Activated CD4-positive, alpha-beta memory T cell treated with anti-CD3 and anti-CD28 coated beads, Interleukin-2, amount 10 ng/mL, durations not matched to agents 7 days and 5 days (primary cell): ENCODE results near the gene PRKAB1. TPM values are rescaled to one million over a fixed set of nuclear protein-coding genes. Genes with fewer than 3 reads are reported as not detected.

ENCODE experiments used
- CTCF ChIA-PET: fragments of 350-600 bp; sonication (Branson Sonifier 250); formaldehyde crosslinking; loops from one replicate; lab custom pipeline; 2021; ENCODE audit warnings: antibody characterized with exemption, inconsistent platforms; lab: Charles Lee
- POLR2A ChIA-PET: fragments of 350-600 bp; sonication (Branson Sonifier 250); formaldehyde crosslinking; loops from one replicate; lab custom pipeline; 2021; ENCODE audit warnings: antibody characterized with exemption; lab: Charles Lee
- DNase-seq: peaks from one replicate; pipeline ENCODE4 v3.0.0-alpha.2; 2020
- H3K27ac Mint-ChIP-seq: one replicate; pipeline ENCODE4 v1.8.0; 2021; ENCODE audit warnings: mild to moderate bottlenecking, mixed read lengths
- H3K27me3 Mint-ChIP-seq: one replicate; pipeline ENCODE4 v1.8.0; 2021; ENCODE audit warnings: mixed read lengths
- H3K36me3 Mint-ChIP-seq: one replicate; pipeline ENCODE4 v1.8.0; 2021; ENCODE audit warnings: low read depth, mixed read lengths
- H3K4me1 Mint-ChIP-seq: one replicate; pipeline ENCODE4 v1.8.0; 2021; ENCODE audit warnings: mixed read lengths
- H3K4me3 Mint-ChIP-seq: one replicate; pipeline ENCODE4 v1.8.0; 2021; ENCODE audit warnings: mild to moderate bottlenecking, mixed read lengths
- H3K9me3 Mint-ChIP-seq: one replicate; pipeline ENCODE4 v1.8.0; 2021; ENCODE audit warnings: mixed read lengths
- total RNA-seq, 2 experiments: library from RNA; stranded (reverse); gene quantifications; one replicate each; pipeline ENCODE4 v1.2.3, GENCODE V29; 2021

The PRKAB1 gene
- total RNA-seq, 2 experiments from 2014 or later: 37.5 to 39.8 TPM

- no peak overlapping the region for H3K27ac Mint-ChIP-seq
- H3K9me3 Mint-ChIP-seq: no peaks in the 10 kb centered on the region
- no peaks in the 10 kb centered on the region for H3K27me3 Mint-ChIP-seq
- POLR2A ChIA-PET: interaction anchor here (0.6 to 5.2 kb wide), 4 partner anchors 7 to 210 kb away, joined by 3 to 26 read pairs (median 9); partner anchors contain the start of gene PRKAB1
- CTCF ChIA-PET: interaction anchor here (1.6 to 3.3 kb wide), 2 partner anchors 13 to 22 kb away, joined by 3 to 20 read pairs; partner anchors contain the start of gene PRKAB1
- no peak overlapping the region for H3K4me3 Mint-ChIP-seq
- peaks cover 23% of the 10 kb centered on the region for H3K4me1 Mint-ChIP-seq
- peaks cover 83% of the 10 kb centered on the region for H3K36me3 Mint-ChIP-seq
- no peak for DNase-seq
Observed at GRCh38 chr12:119681111-119681510, 13.2 kb downstream of the PRKAB1 start.

DNA sequence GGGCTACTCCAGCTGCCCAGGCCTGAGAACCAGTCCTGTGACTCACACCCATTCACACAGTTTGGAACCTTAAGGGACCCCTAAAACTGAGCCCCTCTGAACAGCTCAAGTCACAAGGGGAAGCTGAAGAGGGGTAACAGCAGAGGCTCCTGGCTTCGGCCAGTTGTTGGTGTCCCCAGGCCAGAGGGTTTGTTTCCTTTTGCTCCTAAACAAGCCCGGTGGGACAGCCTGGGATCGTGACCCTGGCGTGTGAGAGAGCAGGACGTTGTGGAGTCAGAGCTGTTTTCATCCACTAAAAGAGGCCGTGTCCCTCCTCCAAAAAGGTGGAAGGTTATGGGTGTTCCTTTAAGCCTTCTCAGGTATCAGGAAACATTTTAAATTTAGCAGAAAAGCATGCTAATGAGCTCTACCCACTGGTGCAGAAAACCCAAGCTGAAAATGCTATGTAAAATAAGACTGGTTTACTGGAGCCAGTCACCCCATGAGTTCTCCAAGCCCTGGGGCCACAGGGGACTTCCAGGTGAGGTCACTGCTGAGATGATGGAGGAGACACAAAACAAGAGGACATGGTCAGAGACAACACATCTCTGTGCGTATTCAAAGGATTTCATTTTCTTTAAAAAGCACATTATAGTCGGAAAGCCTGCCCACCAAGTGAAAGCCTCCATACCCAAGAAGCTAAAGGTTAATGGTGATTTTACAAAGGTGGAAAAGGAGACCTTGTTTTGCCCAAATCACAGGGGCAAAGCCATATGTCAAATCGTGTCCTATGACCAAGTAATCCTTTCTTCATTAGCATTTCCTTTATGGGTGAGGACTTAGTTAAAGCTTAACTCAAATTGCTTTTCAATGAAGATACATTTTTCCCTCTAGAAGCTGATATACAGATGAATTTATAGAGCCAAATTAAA, 14.1 kb downstream of the PRKAB1 start:
- POLR2A ChIA-PET: interaction anchor here (0.6 to 5.2 kb wide), 5 partner anchors 8 to 209 kb away, joined by 3 to 26 read pairs (median 11); partner anchors contain the start of gene PRKAB1
- DNase-seq: no peak
- H3K4me1 Mint-ChIP-seq: peaks cover 23% of the 10 kb centered on the region
- CTCF ChIA-PET: interaction anchor here (1.6 to 3.3 kb wide), 2 partner anchors 14 to 23 kb away, joined by 3 to 20 read pairs; partner anchors contain the start of gene PRKAB1
- H3K4me3 Mint-ChIP-seq: no peak overlapping the region
- no peaks in the 10 kb centered on the region for H3K27me3 Mint-ChIP-seq
- no peaks in the 10 kb centered on the region for H3K9me3 Mint-ChIP-seq
- H3K27ac Mint-ChIP-seq: peak overlapping the region; percentile 77
- peaks cover 82% of the 10 kb centered on the region for H3K36me3 Mint-ChIP-seq

- H3K9me3 Mint-ChIP-seq: no peaks in the 10 kb centered on the region
- no peak overlapping the region for H3K4me3 Mint-ChIP-seq
- POLR2A ChIA-PET: interaction anchor here (1.1 to 3.6 kb wide), 3 partner anchors 9 to 17 kb away, joined by 3 to 15 read pairs (median 11); partner anchors contain the start of gene PRKAB1
- H3K36me3 Mint-ChIP-seq: peaks cover 84% of the 10 kb centered on the region
- H3K4me1 Mint-ChIP-seq: peaks cover 23% of the 10 kb centered on the region
- peak overlapping the region; percentile 77 for H3K27ac Mint-ChIP-seq
- no peaks in the 10 kb centered on the region for H3K27me3 Mint-ChIP-seq
- no peak for DNase-seq
- CTCF ChIA-PET: interaction anchor here (3.3 kb wide), 1 partner anchor 15 kb away, joined by 20 read pairs; the partner anchor contains the start of gene PRKAB1
Observed at GRCh38 chr12:119682639-119683252, 14.8 kb downstream of the PRKAB1 start.

DNA sequence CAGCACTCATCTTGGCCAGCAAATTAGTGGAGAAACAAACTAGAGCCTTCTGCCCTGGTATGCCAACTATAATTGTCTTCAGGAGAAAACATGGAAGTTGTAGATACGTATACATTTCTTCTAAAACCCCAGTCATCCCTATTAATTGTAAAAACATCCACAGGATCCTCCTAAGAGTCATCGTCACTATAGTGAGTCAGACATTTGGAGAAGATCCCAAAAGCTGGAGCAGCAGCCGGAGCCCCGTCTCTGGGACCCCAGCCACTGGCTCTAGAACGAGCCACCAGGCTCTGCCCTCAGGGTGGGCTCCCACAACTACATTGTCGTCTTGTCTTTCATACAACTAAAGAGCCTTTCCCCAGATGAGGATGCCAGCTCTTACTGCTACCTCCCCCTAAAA, 15.5 kb downstream of the PRKAB1 start:
- Mint-ChIP-seq H3K27ac (peak overlapping the region; percentile 52), H3K4me3 (no peak overlapping the region), H3K36me3 (peaks cover 81% of the 10 kb centered on the region), H3K27me3 (no peaks in the 10 kb centered on the region), H3K9me3 (no peaks in the 10 kb centered on the region), H3K4me1 (peaks cover 23% of the 10 kb centered on the region)
- POLR2A ChIA-PET: interaction anchor here (3.6 kb wide), 1 partner anchor 10 kb away, joined by 15 read pairs; no protein-coding TSS in a partner anchor
- DNase-seq: no peak
- CTCF ChIA-PET: interaction anchor here (3.3 kb wide), 1 partner anchor 15 kb away, joined by 20 read pairs; the partner anchor contains the start of gene PRKAB1

GRCh38 chr12:119683816-119684215, 15.9 kb downstream of the PRKAB1 start:
- H3K27me3 Mint-ChIP-seq: no peaks in the 10 kb centered on the region
- H3K9me3 Mint-ChIP-seq: no peaks in the 10 kb centered on the region
- H3K36me3 Mint-ChIP-seq: peaks cover 80% of the 10 kb centered on the region
- no peak for DNase-seq
- peaks cover 23% of the 10 kb centered on the region for H3K4me1 Mint-ChIP-seq
- ChIA-PET POLR2A (interaction anchor here (3.6 kb wide), 1 partner anchor 10 kb away, joined by 15 read pairs; no protein-coding TSS in a partner anchor), CTCF (interaction anchor here (1.1 to 3.3 kb wide), 2 partner anchors 16 kb away, joined by 3 to 20 read pairs; partner anchors contain the start of gene PRKAB1)
- H3K4me3 Mint-ChIP-seq: no peak overlapping the region
- peak overlapping the region; percentile 52 for H3K27ac Mint-ChIP-seq

DNA sequence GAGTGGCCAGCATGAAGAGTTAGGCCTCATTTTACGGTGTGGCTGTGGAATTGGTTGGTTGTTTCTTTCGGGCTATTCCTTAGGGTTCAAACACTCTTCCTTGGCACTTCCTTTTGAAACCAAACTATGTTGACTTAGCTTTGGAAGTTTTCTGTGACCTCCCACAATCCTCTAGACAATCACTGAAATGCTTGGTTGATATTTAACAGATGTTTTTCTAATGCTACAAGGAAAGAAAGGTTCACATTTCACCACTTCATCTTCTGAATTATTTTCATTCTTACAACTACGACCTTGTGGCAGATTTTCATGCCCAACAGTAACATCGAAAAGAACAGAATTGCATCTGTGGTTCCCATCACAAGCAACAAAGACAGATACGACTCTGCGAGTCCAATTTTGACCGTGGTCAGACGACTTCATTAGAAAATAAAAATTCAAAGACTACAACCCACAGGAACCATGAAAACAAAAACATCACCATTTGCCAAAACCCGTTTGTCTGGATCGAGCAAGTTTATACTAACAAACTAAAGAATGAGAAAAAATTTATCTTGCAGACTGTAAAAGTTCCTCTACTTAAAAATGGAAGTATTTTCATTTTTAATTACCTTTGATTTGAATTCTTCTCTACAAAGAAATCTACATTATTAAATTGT, 16.9 kb downstream of the PRKAB1 start:
- no peaks in the 10 kb centered on the region for H3K27me3 Mint-ChIP-seq
- no peak for DNase-seq
- POLR2A ChIA-PET: interaction anchor here (3.6 kb wide), 1 partner anchor 11 kb away, joined by 15 read pairs; no protein-coding TSS in a partner anchor
- H3K4me1 Mint-ChIP-seq: peaks cover 19% of the 10 kb centered on the region
- CTCF ChIA-PET: interaction anchor here (1.1 kb wide), 1 partner anchor 17 kb away, joined by 3 read pairs; the partner anchor contains the start of gene PRKAB1
- no peak overlapping the region for H3K27ac Mint-ChIP-seq
- no peaks in the 10 kb centered on the region for H3K9me3 Mint-ChIP-seq
- H3K4me3 Mint-ChIP-seq: no peak overlapping the region
- H3K36me3 Mint-ChIP-seq: peaks cover 76% of the 10 kb centered on the region

GRCh38 chr12:119685375-119685774, 17.4 kb downstream of the PRKAB1 start:
- DNase-seq: no peak
- Mint-ChIP-seq H3K4me1 (peaks cover 19% of the 10 kb centered on the region), H3K27ac (no peak overlapping the region), H3K27me3 (no peaks in the 10 kb centered on the region), H3K36me3 (peaks cover 73% of the 10 kb centered on the region), H3K4me3 (no peak overlapping the region), H3K9me3 (no peaks in the 10 kb centered on the region)
- ChIA-PET POLR2A (interaction anchor here (0.6 kb wide), 2 partner anchors 1341 to 1712 kb away, joined by 3 to 4 read pairs; no protein-coding TSS in a partner anchor), CTCF (no interaction called here)

GRCh38 chr12:119686355-119686754, 18.4 kb downstream of the PRKAB1 start:
- no peak for DNase-seq
- Mint-ChIP-seq H3K4me1 (peaks cover 19% of the 10 kb centered on the region), H3K36me3 (peaks cover 71% of the 10 kb centered on the region), H3K27me3 (no peaks in the 10 kb centered on the region), H3K4me3 (no peak overlapping the region), H3K27ac (no peak overlapping the region), H3K9me3 (no peaks in the 10 kb centered on the region)
- ChIA-PET CTCF (interaction anchor here (1.0 kb wide), 1 partner anchor 18 kb away, joined by 3 read pairs; the partner anchor contains the start of gene PRKAB1), POLR2A (no interaction called here)

DNA sequence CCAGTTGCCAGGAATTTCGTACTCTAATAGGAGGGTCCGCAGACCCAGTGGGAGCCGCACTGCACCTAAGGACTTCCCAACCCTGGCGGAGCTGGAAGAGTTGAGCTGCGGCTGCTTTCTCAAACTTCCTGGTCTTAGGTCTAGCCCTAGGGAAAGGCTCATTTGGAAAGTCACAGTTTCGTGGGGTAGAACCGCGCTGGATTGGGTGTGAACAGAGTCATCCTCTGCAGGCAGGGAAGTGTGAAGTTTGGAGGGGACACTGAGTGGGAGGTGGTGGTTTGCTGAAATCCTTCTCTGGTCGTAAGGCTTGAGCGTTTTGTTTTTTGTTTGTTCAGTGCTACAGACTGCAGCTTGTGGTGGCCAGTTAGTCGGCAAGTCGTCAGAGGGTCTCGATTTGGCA, 18.8 kb downstream of the PRKAB1 start:
- Mint-ChIP-seq H3K27ac (no peak overlapping the region), H3K4me1 (peaks cover 17% of the 10 kb centered on the region), H3K27me3 (no peaks in the 10 kb centered on the region), H3K4me3 (no peak overlapping the region), H3K36me3 (peaks cover 67% of the 10 kb centered on the region), H3K9me3 (no peaks in the 10 kb centered on the region)
- DNase-seq: no peak
- CTCF ChIA-PET: interaction anchor here (1.0 kb wide), 2 partner anchors 9 to 19 kb away, joined by 3 read pairs; partner anchors contain the start of gene PRKAB1
- POLR2A ChIA-PET: interaction anchor here (1.5 kb wide), 1 partner anchor 10 kb away, joined by 3 read pairs; no protein-coding TSS in a partner anchor

DNA sequence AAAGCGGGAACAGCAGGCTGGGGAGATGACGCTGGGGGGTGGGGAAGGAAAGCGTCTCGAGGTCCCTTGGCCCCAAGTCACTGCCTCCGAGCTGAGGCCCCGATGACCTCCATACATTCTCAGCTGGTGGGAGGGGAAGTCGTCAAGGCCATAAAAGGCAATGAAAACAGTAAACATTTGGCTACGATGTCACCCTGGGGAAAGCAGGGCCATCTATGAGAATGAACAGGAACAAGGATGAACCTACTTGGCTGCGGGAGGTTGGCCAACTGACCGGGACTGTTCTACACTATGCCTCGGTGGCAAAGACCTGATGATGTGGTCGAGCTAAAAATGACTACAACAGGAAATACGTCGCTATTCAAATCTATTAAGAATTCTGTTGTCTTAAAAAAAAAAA, 19.5 kb downstream of the PRKAB1 start:
- Mint-ChIP-seq H3K27ac (no peak overlapping the region), H3K27me3 (no peaks in the 10 kb centered on the region), H3K4me3 (no peak overlapping the region), H3K9me3 (no peaks in the 10 kb centered on the region), H3K36me3 (peaks cover 64% of the 10 kb centered on the region), H3K4me1 (peaks cover 10% of the 10 kb centered on the region)
- ChIA-PET POLR2A (interaction anchor here (0.7 to 1.5 kb wide), 2 partner anchors 8 to 11 kb away, joined by 3 read pairs; no protein-coding TSS in a partner anchor), CTCF (interaction anchor here (1.0 kb wide), 2 partner anchors 8 to 20 kb away, joined by 3 read pairs; partner anchors contain the start of gene PRKAB1)
- DNase-seq: no peak

- no peaks in the 10 kb centered on the region for H3K27me3 Mint-ChIP-seq
- no peak overlapping the region for H3K4me3 Mint-ChIP-seq
- H3K4me1 Mint-ChIP-seq: peaks cover 5% of the 10 kb centered on the region
- H3K27ac Mint-ChIP-seq: no peak overlapping the region
- H3K9me3 Mint-ChIP-seq: no peaks in the 10 kb centered on the region
- POLR2A ChIA-PET: interaction anchor here (0.7 to 1.5 kb wide), 2 partner anchors 9 to 11 kb away, joined by 3 read pairs; no protein-coding TSS in a partner anchor
- peaks cover 64% of the 10 kb centered on the region for H3K36me3 Mint-ChIP-seq
- no peak for DNase-seq
- CTCF ChIA-PET: interaction anchor here (1.0 kb wide), 1 partner anchor 8 kb away, joined by 3 read pairs; no protein-coding TSS in a partner anchor
Observed at GRCh38 chr12:119687879-119688278, 19.9 kb downstream of the PRKAB1 start.
